Fibroblast of lung (primary cell): Measurements from ENCODE around the gene UBE2M. TPM values are rescaled to one million over a fixed set of nuclear protein-coding genes. Genes with fewer than 3 reads are reported as not detected.
A peak's percentile ranks its signal among the peaks of the same experiment; 100 is the strongest.

Experiments used
- DNase-seq, 2 donors: peaks; one replicate each; pipeline versions ENCODE4 v3.0.0 to v3.0.0-alpha.2; 2010; ENCODE audit warnings: low read depth in 2 of 2
- H2AFZ ChIP-seq: 2 replicates; pipeline ENCODE4 v1.5.1; 2012; ENCODE audit warnings: low read length, control low read depth, inconsistent platforms
- H3K27ac ChIP-seq: 2 replicates; pipeline ENCODE4 v1.5.1; 2011; ENCODE audit warnings: low read length, control low read depth; ENCODE audit not compliant: insufficient read depth
- H3K27me3 ChIP-seq: 2 replicates; pipeline ENCODE4 v1.5.1; 2011; ENCODE audit warnings: mild to moderate bottlenecking, low read length; ENCODE audit not compliant: control insufficient read depth, insufficient read depth
- H3K36me3 ChIP-seq: 2 replicates; pipeline ENCODE4 v1.5.1; 2011; ENCODE audit warnings: low read length; ENCODE audit not compliant: control insufficient read depth, insufficient read depth
- H3K4me1 ChIP-seq: 2 replicates; pipeline ENCODE4 v1.5.1; 2011; ENCODE audit warnings: low read length; ENCODE audit not compliant: control insufficient read depth, insufficient read depth; ENCODE audit errors: extremely low read depth
- H3K4me2 ChIP-seq: 2 replicates; pipeline ENCODE4 v1.5.1; 2011; ENCODE audit warnings: low read length, control low read depth; ENCODE audit not compliant: insufficient read depth; ENCODE audit errors: extremely low read depth
- H3K4me3 ChIP-seq, 4 experiments: fragments of 200-600 bp in 1 of 4; sonication (generic) in 1 of 4; replicated peaks in 1 of 4; 2 replicates each; pipeline ENCODE4 v1.5.1; 2011 to 2016; ENCODE audit warnings: low read length in 4 of 4, low read depth in 3 of 4, mild to moderate bottlenecking in 3 of 4, control low read depth in 2 of 4, inconsistent platforms in 1 of 4, mixed read lengths in 1 of 4; ENCODE audit not compliant: insufficient read depth in 1 of 4; ENCODE audit errors: control extremely low read depth in 1 of 4
- H3K79me2 ChIP-seq: 2 replicates; pipeline ENCODE4 v1.5.1; 2012; ENCODE audit warnings: mild to moderate bottlenecking, low read length, inconsistent platforms; ENCODE audit not compliant: control insufficient read depth, insufficient read depth
- H3K9ac ChIP-seq: 2 replicates; pipeline ENCODE4 v1.5.1; 2011; ENCODE audit warnings: mild to moderate bottlenecking, low read length, control low read depth; ENCODE audit not compliant: insufficient read depth
- H3K9me3 ChIP-seq: 2 replicates; pipeline ENCODE4 v1.5.1; 2012; ENCODE audit warnings: low read depth, low read length; ENCODE audit not compliant: control insufficient read depth, insufficient read depth
- H4K20me1 ChIP-seq: 2 replicates; pipeline ENCODE4 v1.5.1; 2011; ENCODE audit warnings: low read length; ENCODE audit not compliant: control insufficient read depth, insufficient read depth; ENCODE audit errors: extremely low read depth
- CTCF ChIP-seq, 2 donors: IDR thresholded peaks in 1 of 2; conservative IDR thresholded peaks in 1 of 2; 1 replicate in 1 of 2; 2 replicates in 1 of 2; pipeline ENCODE4 v1.5.1; 2011 to 2012; ENCODE audit warnings: low read length in 2 of 2, control low read depth in 1 of 2, inconsistent platforms in 1 of 2, low read depth in 1 of 2, mild to moderate bottlenecking in 1 of 2
- EZH2 ChIP-seq: IDR thresholded peaks from 2 replicates; pipeline ENCODE4 v1.5.1; 2012; ENCODE audit warnings: low read length, control low read depth, mild to moderate bottlenecking; ENCODE audit errors: missing control alignments
- polyA plus RNA-seq, 2 donors: library from polyadenylated mRNA; depleted of rRNA in 1 of 2; stranded (reverse) in 1 of 2; unstranded in 1 of 2; fragments of >200 nt; gene quantifications; 2 replicates each; pipeline ENCODE4 v1.2.1, GENCODE V29; 2011 to 2012; ENCODE audit warnings: missing spikeins in 1 of 2
- total RNA-seq: library from RNA; depleted of rRNA; stranded (reverse); fragments of >200 nt; gene quantifications from 2 replicates; pipeline ENCODE4 v1.2.1, GENCODE V29; 2014

UBE2M gene
- total and polyA plus RNA-seq, 2 donors (not counting 1 experiment from before 2014, with no cell fraction given) = 73.6 to 73.7 TPM

GRCh38 chr19:58561373-58562121 lies 3.1 kb upstream of the UBE2M start:
- Histone ChIP-seq H3K4me2 (peak overlapping the region; percentile 95), H3K27me3 (no peaks in the 10 kb centered on the region), H3K4me1 (peaks cover 8% of the 10 kb centered on the region), H4K20me1 (no peaks in the 10 kb centered on the region), H3K4me3 (peak overlapping the region in 1 of 4 experiments; percentile 21), H3K9me3 (no peaks in the 10 kb centered on the region), H3K79me2 (peaks cover 16% of the 10 kb centered on the region), H2AFZ (no peak overlapping the region), H3K27ac (no peak overlapping the region), H3K36me3 (peaks cover 2% of the 10 kb centered on the region), H3K9ac (no peak overlapping the region)
- TF ChIP-seq EZH2 (no peak), CTCF (conservative IDR thresholded peaks at IDR 0.05 in 1 of 2, IDR thresholded peaks at IDR 0.05 in 1 of 2; ENCODE audit: low read depth in 1 of 2, low read length in 2 of 2) (no peak)
- DNase-seq = no peak

GRCh38 chr19:58560921-58561320 lies 2.5 kb upstream of the UBE2M start:
- no peaks in the 10 kb centered on the region for H4K20me1 ChIP-seq
- peaks cover 22% of the 10 kb centered on the region for H3K79me2 ChIP-seq
- no peaks in the 10 kb centered on the region for H3K9me3 ChIP-seq
- H3K9ac ChIP-seq = no peak overlapping the region
- no peak overlapping the region for H3K27ac ChIP-seq
- H3K4me2 ChIP-seq = no peak overlapping the region
- no peak for DNase-seq
- TF ChIP-seq EZH2 = no peak
- no peak for TF ChIP-seq CTCF (conservative IDR thresholded peaks at IDR 0.05 in 1 of 2, IDR thresholded peaks at IDR 0.05 in 1 of 2; ENCODE audit: low read depth in 1 of 2, low read length in 2 of 2)
- H3K36me3 ChIP-seq = peaks cover 6% of the 10 kb centered on the region
- H3K4me1 ChIP-seq = peaks cover 8% of the 10 kb centered on the region
- no peak overlapping the region for H3K4me3 ChIP-seq
- no peak overlapping the region for H2AFZ ChIP-seq
- H3K27me3 ChIP-seq = no peaks in the 10 kb centered on the region

- Histone ChIP-seq H3K4me2 (peak overlapping the region; percentile 100), H2AFZ (no peak overlapping the region), H3K27me3 (no peaks in the 10 kb centered on the region), H3K36me3 (peaks cover 8% of the 10 kb centered on the region), H3K9me3 (no peaks in the 10 kb centered on the region), H3K79me2 (peaks cover 26% of the 10 kb centered on the region), H3K9ac (no peak overlapping the region), H3K27ac (peak overlapping the region; percentile 100), H4K20me1 (no peaks in the 10 kb centered on the region), H3K4me1 (peaks cover 10% of the 10 kb centered on the region), H3K4me3 (peak overlapping the region; percentile 79 to 89 (median 82))
- TF ChIP-seq EZH2 (no peak), CTCF (conservative IDR thresholded peaks at IDR 0.05 in 1 of 2, IDR thresholded peaks at IDR 0.05 in 1 of 2; ENCODE audit: low read depth in 1 of 2, low read length in 2 of 2) (no peak)
- no peak for DNase-seq
Observed at GRCh38 chr19:58560007-58560887, 1.8 kb upstream of the UBE2M start.
